Measurements from ENCODE around the gene ATG9B. TPM values are rescaled to one million over a fixed set of nuclear protein-coding genes. Genes with fewer than 3 reads are reported as not detected.

ATG9B gene
- total RNA-seq, 1 donor from 2014 or later, result not detected

DNA sequence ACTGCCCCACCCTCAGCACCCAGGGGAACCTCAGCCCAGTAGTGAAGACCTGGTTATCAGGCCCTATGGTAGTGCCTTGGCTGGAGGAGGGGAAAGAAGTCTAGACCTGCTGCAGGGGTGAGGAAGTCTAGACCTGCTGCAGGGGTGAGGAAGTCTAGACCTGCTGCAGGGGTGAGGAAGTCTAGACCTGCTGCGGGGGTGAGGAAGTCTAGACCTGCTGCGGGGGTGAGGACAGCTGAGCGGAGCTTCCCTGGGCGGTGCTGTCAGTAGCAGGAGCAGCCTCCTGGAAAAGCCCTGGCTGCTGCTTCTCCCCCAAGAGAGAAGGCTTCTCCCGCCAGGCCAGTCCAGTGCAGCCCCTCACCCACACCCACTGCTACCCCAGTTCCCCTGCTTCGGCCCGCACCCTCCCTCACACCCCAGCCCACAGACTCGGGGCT lies 27.2 kb downstream of the ATG9B start:
- Histone ChIP-seq H3K9ac (ENCODE audit: low read depth in 1 of 3, low read length in 3 of 3) (no peak overlapping the region), H3K36me3 (ENCODE audit: control insufficient read depth in 3 of 3, insufficient read depth in 3 of 3, low read length in 3 of 3) (peaks cover 0 to 6% (median 0%) of the 10 kb centered on the region in 3 donors), H3K4me1 (ENCODE audit: control insufficient read depth in 3 of 3, insufficient read depth in 3 of 3, low read length in 3 of 3) (peaks cover 0 to 4% (median 0%) of the 10 kb centered on the region in 3 donors), H3K27me3 (ENCODE audit: control insufficient read depth in 3 of 3, insufficient read depth in 3 of 3, low read length in 3 of 3) (peaks cover 0 to 20% (median 7%) of the 10 kb centered on the region in 3 donors), H3K4me3 (ENCODE audit: low read length in 3 of 3) (no peak overlapping the region), H3K9me3 (ENCODE audit: control insufficient read depth in 3 of 3, low read length in 3 of 3) (no peaks in the 10 kb centered on the region), H3K27ac (ENCODE audit: low read depth, low read length) (no peak overlapping the region)

DNA sequence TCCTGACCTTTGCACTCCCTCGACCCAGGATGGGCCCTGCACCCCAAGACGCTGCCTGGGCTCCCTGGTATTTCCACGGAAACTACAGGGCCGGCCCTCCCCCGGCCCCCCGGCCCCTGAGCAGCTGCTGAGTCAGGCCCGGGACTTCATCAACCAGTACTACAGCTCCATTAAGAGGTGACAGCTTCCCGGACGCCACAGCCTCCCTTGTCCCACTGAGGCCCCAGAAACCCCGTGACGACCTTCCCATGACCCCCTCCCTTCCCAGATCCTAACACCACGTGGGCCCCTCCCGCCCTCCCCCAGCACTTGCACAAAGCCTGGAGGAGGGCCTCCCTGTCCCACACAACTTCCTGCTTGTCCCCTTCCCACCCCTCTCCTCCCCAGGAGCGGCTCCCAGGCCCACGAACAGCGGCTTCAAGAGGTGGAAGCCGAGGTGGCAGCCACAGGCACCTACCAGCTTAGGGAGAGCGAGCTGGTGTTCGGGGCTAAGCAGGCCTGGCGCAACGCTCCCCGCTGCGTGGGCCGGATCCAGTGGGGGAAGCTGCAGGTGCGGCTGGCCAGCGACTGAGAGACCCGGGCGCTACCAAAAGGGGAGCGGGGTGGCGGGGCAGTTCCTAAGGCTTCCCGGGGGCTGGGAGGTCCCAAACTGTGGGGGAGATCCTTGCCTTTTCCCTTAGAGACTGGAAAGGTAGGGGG lies 27.8 kb downstream of the ATG9B start:
- no peak overlapping the region for H3K27ac ChIP-seq (ENCODE audit: low read depth, low read length)
- peaks cover 0 to 4% (median 0%) of the 10 kb centered on the region in 3 donors for H3K4me1 ChIP-seq (ENCODE audit: control insufficient read depth in 3 of 3, insufficient read depth in 3 of 3, low read length in 3 of 3)
- H3K9ac ChIP-seq (ENCODE audit: low read depth in 1 of 3, low read length in 3 of 3), result no peak overlapping the region
- H3K9me3 ChIP-seq (ENCODE audit: control insufficient read depth in 3 of 3, low read length in 3 of 3), result no peaks in the 10 kb centered on the region
- H3K36me3 ChIP-seq (ENCODE audit: control insufficient read depth in 3 of 3, insufficient read depth in 3 of 3, low read length in 3 of 3), result peaks cover 0 to 6% (median 0%) of the 10 kb centered on the region in 3 donors
- no peak overlapping the region for H3K4me3 ChIP-seq (ENCODE audit: low read length in 3 of 3)
- peaks cover 0 to 20% (median 7%) of the 10 kb centered on the region in 3 donors for H3K27me3 ChIP-seq (ENCODE audit: control insufficient read depth in 3 of 3, insufficient read depth in 3 of 3, low read length in 3 of 3)

DNA sequence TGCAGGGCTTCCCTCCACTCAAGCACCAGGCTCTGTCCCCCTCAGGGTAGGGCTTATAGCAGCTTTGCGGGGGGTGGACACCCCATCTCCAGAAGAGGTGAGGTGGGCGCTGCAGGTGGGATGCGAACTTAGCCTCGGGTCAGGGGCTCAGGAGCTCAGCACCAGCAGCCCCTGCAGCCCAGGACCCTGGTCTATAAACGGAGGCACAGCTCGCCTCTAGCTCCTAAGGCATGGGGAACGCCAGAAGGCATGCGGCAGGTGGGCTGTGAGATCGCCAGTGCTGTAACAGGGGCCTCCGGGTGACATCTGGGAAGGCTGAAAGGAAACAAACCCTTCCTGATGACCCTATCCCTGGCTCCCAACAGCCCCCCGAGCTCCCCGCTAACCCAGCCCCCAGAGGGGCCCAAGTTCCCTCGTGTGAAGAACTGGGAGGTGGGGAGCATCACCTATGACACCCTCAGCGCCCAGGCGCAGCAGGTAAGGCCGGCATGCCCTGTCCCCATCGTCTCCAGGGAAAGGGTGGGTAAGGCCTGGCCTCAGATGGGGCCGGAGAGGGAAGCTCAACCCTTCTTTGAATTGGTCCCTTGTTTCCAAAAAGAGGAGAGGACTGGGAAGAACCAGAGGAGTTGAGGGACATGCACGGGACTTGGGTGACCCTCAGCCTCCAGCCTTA lies 29.3 kb downstream of the ATG9B start:
- Histone ChIP-seq H3K9ac (ENCODE audit: low read depth in 1 of 3, low read length in 3 of 3) (no peak overlapping the region), H3K4me3 (ENCODE audit: low read length in 3 of 3) (peak overlapping the region; percentile 14 to 45 (median 32)), H3K4me1 (ENCODE audit: control insufficient read depth in 3 of 3, insufficient read depth in 3 of 3, low read length in 3 of 3) (peaks cover 0 to 4% (median under 1%) of the 10 kb centered on the region in 3 donors), H3K36me3 (ENCODE audit: control insufficient read depth in 3 of 3, insufficient read depth in 3 of 3, low read length in 3 of 3) (peaks cover 0 to 2% (median 0%) of the 10 kb centered on the region in 3 donors), H3K9me3 (ENCODE audit: control insufficient read depth in 3 of 3, low read length in 3 of 3) (no peaks in the 10 kb centered on the region), H3K27me3 (ENCODE audit: control insufficient read depth in 3 of 3, insufficient read depth in 3 of 3, low read length in 3 of 3) (peaks cover 0 to 13% (median 7%) of the 10 kb centered on the region in 3 donors), H3K27ac (ENCODE audit: low read depth, low read length) (no peak overlapping the region)

DNA sequence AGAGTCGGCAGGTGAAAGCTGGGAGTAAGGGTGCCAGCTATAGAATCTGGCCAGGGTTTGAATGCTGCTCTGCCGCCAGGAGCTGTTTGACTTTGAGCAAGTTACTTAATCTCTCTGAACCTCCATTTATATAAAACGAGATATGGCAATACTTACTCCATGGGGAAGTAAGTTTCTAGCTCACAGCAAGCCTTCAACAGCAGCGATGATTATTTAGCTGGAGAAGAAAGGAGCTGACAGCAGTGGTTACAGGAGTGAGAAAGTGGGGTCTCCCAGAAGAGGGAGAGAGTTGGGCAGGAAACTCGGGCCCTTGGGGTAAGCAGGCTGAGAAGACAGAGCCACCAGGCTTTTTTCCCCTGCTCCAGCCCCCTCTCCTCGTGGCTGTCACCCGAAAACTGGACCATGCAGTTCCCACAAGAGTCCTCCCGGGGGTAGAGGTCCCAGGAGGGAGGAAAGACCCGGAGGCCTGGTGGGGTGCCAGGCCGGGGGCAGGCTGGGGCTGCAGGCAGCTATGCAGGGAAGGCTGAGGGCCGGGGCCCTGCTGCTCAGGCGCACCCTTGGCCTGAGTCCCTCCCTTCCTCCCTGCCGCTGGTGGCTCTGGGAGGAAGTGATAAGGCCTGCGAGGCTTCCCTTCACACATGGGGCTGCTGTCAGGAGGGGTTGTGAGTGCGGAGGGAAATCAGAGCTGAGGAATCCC lies 30.0 kb downstream of the ATG9B start:
- Histone ChIP-seq H3K9me3 (ENCODE audit: control insufficient read depth in 3 of 3, low read length in 3 of 3) (no peaks in the 10 kb centered on the region), H3K4me3 (ENCODE audit: low read length in 3 of 3) (peak overlapping the region; percentile 24 to 49 (median 32)), H3K27me3 (ENCODE audit: control insufficient read depth in 3 of 3, insufficient read depth in 3 of 3, low read length in 3 of 3) (peaks cover 0 to 13% (median 7%) of the 10 kb centered on the region in 3 donors), H3K4me1 (ENCODE audit: control insufficient read depth in 3 of 3, insufficient read depth in 3 of 3, low read length in 3 of 3) (peaks cover 2 to 6% (median 4%) of the 10 kb centered on the region in 3 donors), H3K27ac (ENCODE audit: low read depth, low read length) (no peak overlapping the region), H3K36me3 (ENCODE audit: control insufficient read depth in 3 of 3, insufficient read depth in 3 of 3, low read length in 3 of 3) (peaks cover 0 to 2% (median 0%) of the 10 kb centered on the region in 3 donors), H3K9ac (ENCODE audit: low read depth in 1 of 3, low read length in 3 of 3) (peak overlapping the region in 2 of 3 donors; percentile 32 to 40)

DNA sequence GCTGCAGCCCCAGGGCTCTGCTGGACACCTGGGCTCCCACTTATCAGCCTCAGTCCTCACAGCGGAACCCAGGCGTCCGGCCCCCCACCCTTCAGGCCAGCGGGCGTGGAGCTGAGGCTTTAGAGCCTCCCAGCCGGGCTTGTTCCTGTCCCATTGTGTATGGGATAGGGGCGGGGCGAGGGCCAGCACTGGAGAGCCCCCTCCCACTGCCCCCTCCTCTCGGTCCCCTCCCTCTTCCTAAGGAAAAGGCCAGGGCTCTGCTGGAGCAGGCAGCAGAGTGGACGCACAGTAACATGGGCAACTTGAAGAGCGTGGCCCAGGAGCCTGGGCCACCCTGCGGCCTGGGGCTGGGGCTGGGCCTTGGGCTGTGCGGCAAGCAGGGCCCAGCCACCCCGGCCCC lies 30.8 kb downstream of the ATG9B start:
- Histone ChIP-seq H3K4me3 (ENCODE audit: low read length in 3 of 3) (peak overlapping the region in 1 of 3 donors; percentile 43), H3K9me3 (ENCODE audit: control insufficient read depth in 3 of 3, low read length in 3 of 3) (no peaks in the 10 kb centered on the region), H3K27me3 (ENCODE audit: control insufficient read depth in 3 of 3, insufficient read depth in 3 of 3, low read length in 3 of 3) (peaks cover 0 to 16% (median 7%) of the 10 kb centered on the region in 3 donors), H3K27ac (ENCODE audit: low read depth, low read length) (peak overlapping the region; percentile 28), H3K4me1 (ENCODE audit: control insufficient read depth in 3 of 3, insufficient read depth in 3 of 3, low read length in 3 of 3) (peaks cover 6 to 12% (median 6%) of the 10 kb centered on the region in 3 donors), H3K9ac (ENCODE audit: low read depth in 1 of 3, low read length in 3 of 3) (peak overlapping the region in 1 of 3 donors; percentile 40), H3K36me3 (ENCODE audit: control insufficient read depth in 3 of 3, insufficient read depth in 3 of 3, low read length in 3 of 3) (peaks cover 0 to 2% (median 0%) of the 10 kb centered on the region in 3 donors)

DNA sequence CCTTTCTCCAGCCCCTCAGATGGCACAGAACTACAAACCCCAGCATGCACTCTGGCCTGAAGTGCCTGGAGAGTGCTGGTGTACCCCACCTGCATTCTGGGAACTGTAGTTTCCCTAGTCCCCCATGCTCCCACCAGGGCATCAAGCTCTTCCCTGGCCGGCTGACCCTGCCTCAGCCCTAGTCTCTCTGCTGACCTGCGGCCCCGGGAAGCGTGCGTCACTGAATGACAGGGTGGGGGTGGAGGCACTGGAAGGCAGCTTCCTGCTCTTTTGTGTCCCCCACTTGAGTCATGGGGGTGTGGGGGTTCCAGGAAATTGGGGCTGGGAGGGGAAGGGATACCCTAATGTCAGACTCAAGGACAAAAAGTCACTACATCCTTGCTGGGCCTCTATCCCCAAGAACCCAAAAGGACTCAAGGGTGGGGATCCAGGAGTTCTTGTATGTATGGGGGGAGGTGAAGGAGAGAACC lies 31.4 kb downstream of the ATG9B start:
- peaks cover 0 to 16% (median 10%) of the 10 kb centered on the region in 3 donors for H3K27me3 ChIP-seq (ENCODE audit: control insufficient read depth in 3 of 3, insufficient read depth in 3 of 3, low read length in 3 of 3)
- H3K9me3 ChIP-seq (ENCODE audit: control insufficient read depth in 3 of 3, low read length in 3 of 3), result no peaks in the 10 kb centered on the region
- peak overlapping the region in 1 of 3 donors; percentile 22 for H3K4me3 ChIP-seq (ENCODE audit: low read length in 3 of 3)
- no peaks in the 10 kb centered on the region for H3K36me3 ChIP-seq (ENCODE audit: control insufficient read depth in 3 of 3, insufficient read depth in 3 of 3, low read length in 3 of 3)
- H3K4me1 ChIP-seq (ENCODE audit: control insufficient read depth in 3 of 3, insufficient read depth in 3 of 3, low read length in 3 of 3), result peaks cover 9 to 16% (median 10%) of the 10 kb centered on the region in 3 donors
- no peak overlapping the region for H3K9ac ChIP-seq (ENCODE audit: low read depth in 1 of 3, low read length in 3 of 3)
- peak overlapping the region; percentile 28 for H3K27ac ChIP-seq (ENCODE audit: low read depth, low read length)

DNA sequence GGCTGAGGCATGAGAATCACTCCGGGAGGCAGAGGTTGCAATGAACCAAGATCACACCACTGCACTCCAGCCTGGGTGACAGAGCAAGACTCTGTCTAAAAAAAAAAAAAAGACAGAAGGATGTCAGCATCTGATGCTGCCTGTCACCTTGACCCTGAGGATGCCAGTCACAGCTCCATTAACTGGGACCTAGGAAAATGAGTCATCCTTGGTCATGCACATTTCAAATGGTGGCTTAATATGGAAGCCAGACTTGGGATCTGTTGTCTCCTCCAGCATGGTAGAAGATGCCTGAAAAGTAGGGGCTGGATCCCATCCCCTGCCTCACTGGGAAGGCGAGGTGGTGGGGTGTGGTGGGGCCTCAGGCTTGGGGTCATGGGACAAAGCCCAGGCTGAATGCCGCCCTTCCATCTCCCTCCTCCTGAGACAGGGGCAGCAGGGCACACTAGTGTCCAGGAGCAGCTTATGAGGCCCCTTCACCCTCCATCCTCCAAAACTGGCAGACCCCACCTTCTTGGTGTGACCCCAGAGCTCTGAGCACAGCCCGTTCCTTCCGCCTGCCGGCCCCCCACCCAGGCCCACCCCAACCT lies 32.1 kb downstream of the ATG9B start:
- Histone ChIP-seq H3K4me3 (ENCODE audit: low read length in 3 of 3) (no peak overlapping the region), H3K27me3 (ENCODE audit: control insufficient read depth in 3 of 3, insufficient read depth in 3 of 3, low read length in 3 of 3) (peaks cover 5 to 17% (median 16%) of the 10 kb centered on the region in 3 donors), H3K27ac (ENCODE audit: low read depth, low read length) (peak overlapping the region; percentile 28), H3K4me1 (ENCODE audit: control insufficient read depth in 3 of 3, insufficient read depth in 3 of 3, low read length in 3 of 3) (peaks cover 9 to 16% (median 10%) of the 10 kb centered on the region in 3 donors), H3K36me3 (ENCODE audit: control insufficient read depth in 3 of 3, insufficient read depth in 3 of 3, low read length in 3 of 3) (no peaks in the 10 kb centered on the region), H3K9me3 (ENCODE audit: control insufficient read depth in 3 of 3, low read length in 3 of 3) (no peaks in the 10 kb centered on the region), H3K9ac (ENCODE audit: low read depth in 1 of 3, low read length in 3 of 3) (no peak overlapping the region)

DNA sequence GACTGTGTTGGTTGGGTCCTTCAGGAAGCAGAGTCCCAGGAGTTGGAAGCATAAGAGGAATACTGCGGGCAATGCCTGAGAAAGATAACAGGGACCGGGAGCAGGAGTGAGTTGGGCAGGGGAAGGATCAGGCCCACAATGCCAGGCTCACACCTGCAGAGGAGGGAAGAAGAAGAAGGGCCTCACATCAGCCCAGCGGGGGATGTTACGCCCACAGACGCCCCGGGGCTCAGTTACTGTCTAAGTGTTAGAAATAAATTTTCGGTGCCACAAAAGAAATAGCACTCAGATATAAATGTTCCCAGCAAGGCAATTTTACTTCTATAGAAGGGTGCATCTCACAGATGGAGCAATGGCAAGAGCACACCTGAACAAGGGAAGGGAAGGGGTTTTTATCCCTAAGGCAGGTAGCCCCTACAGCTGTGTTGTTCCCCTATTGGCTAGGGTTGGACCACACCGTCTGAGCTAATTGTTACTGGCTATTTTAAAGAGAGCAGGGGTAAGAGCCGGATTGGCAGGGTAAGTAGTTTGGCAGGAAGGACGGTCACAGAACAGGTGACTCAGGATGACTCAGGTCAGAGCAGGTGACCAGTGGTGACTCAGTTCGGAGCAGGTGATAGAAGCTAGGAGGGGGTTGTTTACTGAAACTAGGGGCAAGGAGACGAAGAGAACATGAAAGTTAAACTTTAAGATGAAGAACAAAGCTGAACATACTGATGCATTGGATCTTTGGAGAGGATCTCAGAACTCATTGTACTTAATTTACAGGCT lies 33.7 kb downstream of the ATG9B start, which contains the start of gene NOS3:
TSS of gene NOS3 (plus strand) at position 602 of the 771 bp plus-strand sequence. CDS start 2,787 bp downstream, outside the sequence.
- peaks cover 15 to 27% (median 23%) of the 10 kb centered on the region in 3 donors for H3K27me3 ChIP-seq (ENCODE audit: control insufficient read depth in 3 of 3, insufficient read depth in 3 of 3, low read length in 3 of 3)
- H3K9me3 ChIP-seq (ENCODE audit: control insufficient read depth in 3 of 3, low read length in 3 of 3), result no peaks in the 10 kb centered on the region
- H3K9ac ChIP-seq (ENCODE audit: low read depth in 1 of 3, low read length in 3 of 3), result no peak within 1 kb of the TSS
- no peak within 1 kb of the TSS for H3K27ac ChIP-seq (ENCODE audit: low read depth, low read length)
- H3K4me1 ChIP-seq (ENCODE audit: control insufficient read depth in 3 of 3, insufficient read depth in 3 of 3, low read length in 3 of 3), result peaks cover 9 to 16% (median 10%) of the 10 kb centered on the region in 3 donors
- H3K36me3 ChIP-seq (ENCODE audit: control insufficient read depth in 3 of 3, insufficient read depth in 3 of 3, low read length in 3 of 3), result no peaks in the 10 kb centered on the region
- H3K4me3 ChIP-seq (ENCODE audit: low read length in 3 of 3), result no peak within 1 kb of the TSS

DNA sequence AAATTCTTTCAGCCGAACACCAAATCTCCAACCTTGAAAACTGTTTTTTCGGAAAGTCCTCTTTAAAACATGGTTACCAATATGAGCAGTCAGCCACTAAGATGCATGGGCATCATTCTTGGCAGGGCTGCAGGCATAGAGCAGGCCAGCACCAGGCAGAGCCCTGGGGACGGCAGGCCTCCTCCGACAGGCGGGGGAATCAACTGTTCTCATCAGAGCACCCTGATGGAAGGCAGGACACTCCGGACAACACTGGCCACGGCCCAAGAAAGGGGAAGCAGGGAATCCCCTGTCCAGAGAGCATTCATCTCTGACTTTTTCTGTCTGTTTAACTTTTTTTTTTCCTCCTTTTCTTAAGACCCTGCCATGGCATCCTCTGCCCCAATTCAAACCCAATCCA lies 34.8 kb downstream of the ATG9B start:
- H3K4me1 ChIP-seq (ENCODE audit: control insufficient read depth in 3 of 3, insufficient read depth in 3 of 3, low read length in 3 of 3), result peaks cover 9 to 12% (median 10%) of the 10 kb centered on the region in 3 donors
- H3K9ac ChIP-seq (ENCODE audit: low read depth in 1 of 3, low read length in 3 of 3), result no peak overlapping the region
- no peak overlapping the region for H3K4me3 ChIP-seq (ENCODE audit: low read length in 3 of 3)
- no peaks in the 10 kb centered on the region for H3K36me3 ChIP-seq (ENCODE audit: control insufficient read depth in 3 of 3, insufficient read depth in 3 of 3, low read length in 3 of 3)
- H3K27ac ChIP-seq (ENCODE audit: low read depth, low read length), result no peak overlapping the region
- H3K9me3 ChIP-seq (ENCODE audit: control insufficient read depth in 3 of 3, low read length in 3 of 3), result no peaks in the 10 kb centered on the region
- peaks cover 15 to 27% (median 24%) of the 10 kb centered on the region in 3 donors for H3K27me3 ChIP-seq (ENCODE audit: control insufficient read depth in 3 of 3, insufficient read depth in 3 of 3, low read length in 3 of 3)
